Activated naive CD4-positive, alpha-beta T cell treated with anti-CD3 and anti-CD28 coated beads, Interleukin-2, amount 10 ng/mL, durations not matched to agents 7 days and 5 days (primary cell): ENCODE data around the gene WNT3.
"Not testable (repeated sequence)": the region's sequence is repeated elsewhere in the genome, so short reads cannot be mapped to it uniquely, and the experiment has no call there.

Experiments
- CTCF ChIA-PET: fragments of 350-600 bp; sonication (Branson Sonifier 250); formaldehyde crosslinking; loops from one replicate; lab custom pipeline; 2021; ENCODE audit warnings: antibody characterized with exemption; lab: Charles Lee
- DNase-seq: peaks from one replicate; pipeline ENCODE4 v3.0.0-alpha.2; 2020
- H3K27ac Mint-ChIP-seq: one replicate; pipeline ENCODE4 v1.8.0; 2021; ENCODE audit warnings: mild to moderate bottlenecking, moderate library complexity, mixed read lengths
- H3K27me3 Mint-ChIP-seq: one replicate; pipeline ENCODE4 v1.8.0; 2021; ENCODE audit warnings: mild to moderate bottlenecking, mixed read lengths
- H3K36me3 Mint-ChIP-seq: one replicate; pipeline ENCODE4 v1.8.0; 2021; ENCODE audit warnings: mixed read lengths
- H3K4me1 Mint-ChIP-seq: one replicate; pipeline ENCODE4 v1.8.0; 2021; ENCODE audit warnings: mixed read lengths
- H3K4me3 Mint-ChIP-seq: one replicate; pipeline ENCODE4 v1.8.0; 2021; ENCODE audit warnings: mild to moderate bottlenecking, moderate library complexity, mixed read lengths
- H3K9me3 Mint-ChIP-seq: one replicate; pipeline ENCODE4 v1.8.0; 2021; ENCODE audit warnings: mixed read lengths

Gene WNT3

GRCh38 chr17:46765453-46765852, 53.0 kb downstream of the WNT3 start:
- Mint-ChIP-seq H3K4me1 (peaks cover 3% of the 10 kb centered on the region), H3K9me3 (no peaks in the 10 kb centered on the region), H3K27ac (no peak overlapping the region), H3K4me3 (no peak overlapping the region), H3K27me3 (peaks cover 45% of the 10 kb centered on the region), H3K36me3 (no peaks in the 10 kb centered on the region)
- CTCF ChIA-PET: no interaction called here
- DNase-seq: no peak

DNA sequence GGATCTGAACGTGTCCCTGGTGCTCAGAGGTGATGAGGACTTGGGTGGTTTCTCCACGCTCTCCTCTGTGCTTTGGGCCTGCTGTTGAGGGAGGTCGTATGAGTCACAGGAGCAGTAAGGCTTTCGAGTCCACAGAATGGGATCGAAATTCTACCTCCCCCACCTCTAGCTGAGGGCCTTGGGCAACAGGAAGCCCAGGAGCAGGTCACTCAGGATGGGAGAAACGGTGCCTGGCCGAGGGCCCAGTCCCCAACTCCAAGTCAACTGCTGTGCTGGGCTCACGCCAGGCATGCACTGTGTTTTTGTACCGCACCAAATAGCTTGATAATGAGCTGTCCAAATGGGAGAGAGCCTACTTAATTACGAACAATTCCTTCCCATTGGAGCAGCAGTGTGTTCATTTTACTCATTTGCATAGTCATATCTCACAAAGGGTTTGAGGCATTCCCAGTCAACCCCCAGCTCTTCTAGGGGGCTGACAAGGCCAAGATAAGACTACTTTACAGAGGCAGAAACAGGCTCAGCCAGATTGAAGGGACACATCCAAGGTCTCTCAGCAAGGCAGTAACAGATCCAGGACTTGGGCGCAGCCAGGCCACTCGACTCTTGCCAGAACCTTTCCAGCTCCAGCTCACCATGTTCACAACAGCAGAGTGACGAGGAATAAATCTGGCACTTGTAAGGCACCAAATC, 53.6 kb downstream of the WNT3 start:
- no peak for DNase-seq
- no peak overlapping the region for H3K27ac Mint-ChIP-seq
- no peaks in the 10 kb centered on the region for H3K9me3 Mint-ChIP-seq
- peaks cover 39% of the 10 kb centered on the region for H3K27me3 Mint-ChIP-seq
- no peak overlapping the region for H3K4me3 Mint-ChIP-seq
- CTCF ChIA-PET: no interaction called here
- peaks cover 2% of the 10 kb centered on the region for H3K4me1 Mint-ChIP-seq
- H3K36me3 Mint-ChIP-seq: no peaks in the 10 kb centered on the region

GRCh38 chr17:46764000-46764708, 54.3 kb downstream of the WNT3 start:
- CTCF ChIA-PET: no interaction called here
- no peaks in the 10 kb centered on the region for H3K9me3 Mint-ChIP-seq
- H3K27ac Mint-ChIP-seq: peak overlapping the region; percentile 45
- H3K36me3 Mint-ChIP-seq: no peaks in the 10 kb centered on the region
- H3K4me3 Mint-ChIP-seq: no peak overlapping the region
- DNase-seq: no peak
- H3K27me3 Mint-ChIP-seq: peaks cover 32% of the 10 kb centered on the region
- no peaks in the 10 kb centered on the region for H3K4me1 Mint-ChIP-seq

- Mint-ChIP-seq H3K4me1 (no peaks in the 10 kb centered on the region), H3K9me3 (no peaks in the 10 kb centered on the region), H3K27me3 (peaks cover 25% of the 10 kb centered on the region), H3K4me3 (no peak overlapping the region), H3K36me3 (no peaks in the 10 kb centered on the region), H3K27ac (no peak overlapping the region)
- CTCF ChIA-PET: no interaction called here
- DNase-seq: no peak
These were observed 55.1 kb downstream of the WNT3 start for GRCh38 chr17:46763416-46763815.

GRCh38 chr17:46759141-46759540, 59.4 kb downstream of the WNT3 start:
- Mint-ChIP-seq H3K36me3 (peaks cover 27% of the 10 kb centered on the region), H3K27me3 (no peaks in the 10 kb centered on the region), H3K4me1 (no peaks in the 10 kb centered on the region), H3K27ac (no peak overlapping the region), H3K9me3 (no peaks in the 10 kb centered on the region), H3K4me3 (no peak overlapping the region)
- DNase-seq: no peak
- CTCF ChIA-PET: no interaction called here

- no peaks in the 10 kb centered on the region for H3K4me1 Mint-ChIP-seq
- peaks cover 30% of the 10 kb centered on the region for H3K36me3 Mint-ChIP-seq
- no peaks in the 10 kb centered on the region for H3K27me3 Mint-ChIP-seq
- no peak overlapping the region for H3K4me3 Mint-ChIP-seq
- H3K27ac Mint-ChIP-seq: no peak overlapping the region
- no peaks in the 10 kb centered on the region for H3K9me3 Mint-ChIP-seq
- CTCF ChIA-PET: no interaction called here
- DNase-seq: no peak
These were observed 59.9 kb downstream of the WNT3 start for GRCh38 chr17:46758614-46759013.

GRCh38 chr17:46757588-46757987, 60.9 kb downstream of the WNT3 start:
- H3K27me3 Mint-ChIP-seq, H3K9me3 Mint-ChIP-seq: not testable (repeated sequence)
- H3K36me3 Mint-ChIP-seq: peaks cover 32% of the 10 kb centered on the region

DNA sequence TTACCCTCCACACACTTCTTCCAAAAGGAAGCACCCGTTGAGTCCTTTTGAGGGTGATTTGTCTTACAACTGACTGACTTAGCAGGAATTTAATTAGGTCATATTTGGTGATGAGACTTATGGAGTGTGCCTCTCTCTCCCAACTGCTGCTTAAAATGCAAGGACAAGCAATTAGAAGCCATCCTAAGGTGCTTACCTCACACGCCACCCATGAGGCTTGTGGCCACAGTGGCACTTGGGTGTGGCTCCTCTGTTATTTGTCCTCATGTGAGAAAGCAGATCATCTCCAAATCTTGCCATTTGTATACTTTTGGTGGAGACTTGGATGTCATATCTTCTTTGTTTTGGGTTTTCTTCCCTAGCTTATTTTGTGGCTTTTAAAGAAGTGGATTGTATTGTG, 61.6 kb downstream of the WNT3 start:
- Mint-ChIP-seq H3K9me3 (no peaks in the 10 kb centered on the region), H3K4me3 (no peak overlapping the region), H3K27ac (no peak overlapping the region), H3K27me3 (no peaks in the 10 kb centered on the region), H3K4me1 (no peaks in the 10 kb centered on the region), H3K36me3 (peaks cover 32% of the 10 kb centered on the region)
- DNase-seq: no peak
- CTCF ChIA-PET: no interaction called here

More at GRCh38 chr17:46757588-46757987, 60.9 kb downstream of the WNT3 start:
- H3K4me1 Mint-ChIP-seq, H3K27ac Mint-ChIP-seq, DNase-seq, H3K4me3 Mint-ChIP-seq, CTCF ChIA-PET: not testable (repeated sequence)

DNA sequence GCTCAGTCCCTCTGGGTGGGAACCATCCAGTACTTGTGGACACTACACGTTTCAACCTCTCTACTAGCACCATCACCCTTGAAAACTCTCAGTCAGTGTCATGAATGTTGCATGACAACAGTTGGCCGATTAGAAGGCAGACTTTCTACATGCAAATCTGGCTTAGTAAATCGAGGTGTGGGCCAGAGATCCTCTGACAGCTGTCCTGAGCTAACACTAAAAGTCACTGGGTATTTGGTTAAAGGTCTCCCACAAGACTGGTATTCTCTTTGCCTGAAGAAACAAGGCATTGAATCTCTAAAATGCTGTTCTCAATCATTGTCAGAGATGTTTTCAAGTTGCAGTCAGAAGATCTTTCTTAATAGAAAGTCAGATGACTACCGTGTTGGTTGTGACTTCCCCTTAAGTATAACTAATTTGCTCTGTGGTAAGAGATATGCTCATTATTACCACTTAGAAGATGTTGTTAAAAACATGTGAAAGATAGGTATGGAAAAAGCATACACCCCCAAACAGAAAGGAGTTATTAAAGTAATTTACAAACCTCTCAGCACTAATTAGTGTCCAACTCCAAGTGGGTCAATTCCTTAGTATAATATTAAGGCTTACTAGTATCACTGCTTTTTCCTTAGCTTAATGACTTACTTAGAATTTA, 62.3 kb downstream of the WNT3 start:
- CTCF ChIA-PET: no interaction called here
- peaks cover 34% of the 10 kb centered on the region for H3K36me3 Mint-ChIP-seq
- H3K9me3 Mint-ChIP-seq: no peaks in the 10 kb centered on the region
- no peak overlapping the region for H3K27ac Mint-ChIP-seq
- H3K4me1 Mint-ChIP-seq: no peaks in the 10 kb centered on the region
- no peak overlapping the region for H3K4me3 Mint-ChIP-seq
- H3K27me3 Mint-ChIP-seq: no peaks in the 10 kb centered on the region
- no peak for DNase-seq

- Mint-ChIP-seq H3K36me3 (peaks cover 45% of the 10 kb centered on the region), H3K9me3 (no peaks in the 10 kb centered on the region), H3K4me3 (no peak overlapping the region), H3K4me1 (no peaks in the 10 kb centered on the region), H3K27me3 (no peaks in the 10 kb centered on the region), H3K27ac (no peak overlapping the region)
- CTCF ChIA-PET: no interaction called here
- no peak for DNase-seq
These were observed 64.7 kb downstream of the WNT3 start for GRCh38 chr17:46753776-46754175.

DNA sequence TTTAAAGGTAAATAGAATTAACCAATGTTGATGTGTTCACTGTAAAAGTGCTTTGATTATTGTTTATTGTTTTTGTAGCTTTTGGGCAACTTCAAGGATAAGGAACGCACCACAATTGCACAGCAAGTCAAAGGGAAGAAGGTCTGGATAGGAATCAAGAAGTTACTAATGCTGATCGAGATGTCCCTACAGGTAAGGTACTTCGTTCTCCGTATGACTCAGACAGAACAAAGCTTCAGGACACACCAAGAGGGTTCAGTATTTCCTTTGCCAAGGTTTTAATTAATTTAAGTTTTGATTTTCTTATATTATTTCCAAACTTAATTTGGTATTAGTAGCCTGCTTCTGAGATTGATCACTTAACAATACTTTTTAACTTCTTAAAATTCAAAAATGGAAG, 67.1 kb downstream of the WNT3 start:
- no peak overlapping the region for H3K27ac Mint-ChIP-seq
- CTCF ChIA-PET: interaction anchor here (1.3 kb wide), 1 partner anchor 84 kb away, joined by 3 read pairs; no protein-coding TSS in a partner anchor
- H3K4me3 Mint-ChIP-seq: no peak overlapping the region
- no peak for DNase-seq
- no peaks in the 10 kb centered on the region for H3K9me3 Mint-ChIP-seq
- H3K36me3 Mint-ChIP-seq: peaks cover 34% of the 10 kb centered on the region
- no peaks in the 10 kb centered on the region for H3K27me3 Mint-ChIP-seq
- no peaks in the 10 kb centered on the region for H3K4me1 Mint-ChIP-seq

DNA sequence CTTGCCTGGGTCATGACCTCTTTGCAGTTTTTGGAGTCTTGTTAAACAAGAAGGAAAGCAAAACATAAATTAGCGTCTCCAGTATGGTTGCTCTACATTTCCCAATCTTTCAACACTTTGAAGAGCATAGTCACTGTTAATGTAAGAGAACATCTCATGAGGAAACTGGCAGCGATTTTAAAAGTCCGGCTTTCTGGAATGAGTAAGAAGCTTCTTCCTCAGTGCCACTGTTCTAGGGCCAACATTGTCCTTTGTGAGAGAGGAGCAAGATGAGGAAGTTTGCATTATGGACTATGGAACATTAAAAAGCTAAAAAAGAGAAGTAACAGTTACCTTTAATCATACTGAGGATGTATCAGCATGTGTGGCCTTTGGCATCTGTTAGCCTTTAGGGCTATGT, 73.1 kb downstream of the WNT3 start:
- CTCF ChIA-PET: no interaction called here
- Mint-ChIP-seq H3K27me3 (no peaks in the 10 kb centered on the region), H3K36me3 (peaks cover 15% of the 10 kb centered on the region), H3K4me1 (no peaks in the 10 kb centered on the region), H3K4me3 (no peak overlapping the region), H3K9me3 (no peaks in the 10 kb centered on the region), H3K27ac (no peak overlapping the region)
- no peak for DNase-seq

DNA sequence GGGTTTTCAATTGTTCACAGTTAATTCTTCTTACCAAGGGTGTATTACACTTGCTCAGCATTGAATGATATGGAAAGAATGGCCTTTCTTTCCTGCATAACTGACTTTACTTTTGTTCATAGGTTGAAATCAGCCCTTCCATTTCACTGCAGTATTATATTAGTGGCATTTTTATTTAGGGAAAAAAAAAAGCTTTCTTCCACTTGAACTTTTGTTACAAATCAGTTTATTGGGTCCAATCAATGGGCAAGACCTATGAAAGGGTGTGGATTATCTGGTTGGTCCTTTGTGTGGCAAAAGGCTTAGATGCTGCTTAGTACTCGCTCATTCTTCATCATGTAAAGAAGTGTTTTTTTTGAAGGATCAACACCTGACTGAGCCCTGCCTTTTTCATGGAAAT, 74.1 kb downstream of the WNT3 start:
- no peak for DNase-seq
- peaks cover 13% of the 10 kb centered on the region for H3K36me3 Mint-ChIP-seq
- H3K4me1 Mint-ChIP-seq: no peaks in the 10 kb centered on the region
- H3K9me3 Mint-ChIP-seq: no peaks in the 10 kb centered on the region
- no peak overlapping the region for H3K27ac Mint-ChIP-seq
- CTCF ChIA-PET: no interaction called here
- no peaks in the 10 kb centered on the region for H3K27me3 Mint-ChIP-seq
- H3K4me3 Mint-ChIP-seq: no peak overlapping the region

DNA sequence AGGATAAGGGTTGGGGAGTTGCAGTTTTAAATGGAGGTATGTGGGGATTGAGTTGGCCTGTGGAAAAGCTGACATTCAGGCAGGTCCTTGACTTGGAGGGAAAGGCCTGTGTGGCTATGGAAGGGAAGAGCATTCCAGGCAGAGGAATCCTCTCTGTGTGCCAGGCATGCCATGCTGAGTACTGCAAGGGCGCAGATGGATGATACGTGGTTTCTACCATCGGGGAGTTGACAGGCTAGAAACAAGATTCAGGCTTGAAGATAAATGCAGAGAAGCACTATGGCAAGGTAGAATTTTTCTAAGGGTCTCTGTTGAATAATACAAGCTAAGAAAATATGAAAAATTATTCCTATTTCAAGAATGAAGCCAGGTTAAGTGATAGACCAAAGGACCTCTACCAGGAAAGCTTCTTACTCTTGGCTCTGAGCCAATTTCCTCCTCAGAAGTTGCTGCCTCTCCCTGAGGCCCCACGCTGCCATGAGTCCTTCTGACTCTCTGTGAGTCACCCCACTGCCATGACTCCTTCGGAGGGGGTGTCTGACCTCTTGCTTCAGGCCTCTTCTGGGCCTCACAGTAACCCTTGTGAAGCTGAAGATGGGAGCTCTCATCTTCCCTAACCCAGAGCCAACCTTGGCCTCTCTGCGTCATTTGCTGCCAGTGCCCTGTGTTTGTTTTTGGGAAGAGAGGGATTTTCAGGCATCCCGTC, 75.8 kb downstream of the WNT3 start:
- H3K27me3 Mint-ChIP-seq: no peaks in the 10 kb centered on the region
- H3K36me3 Mint-ChIP-seq: peaks cover 11% of the 10 kb centered on the region
- no peak overlapping the region for H3K27ac Mint-ChIP-seq
- CTCF ChIA-PET: interaction anchor here (0.7 kb wide), 1 partner anchor 93 kb away, joined by 3 read pairs; no protein-coding TSS in a partner anchor
- no peak for DNase-seq
- no peak overlapping the region for H3K4me3 Mint-ChIP-seq
- no peaks in the 10 kb centered on the region for H3K4me1 Mint-ChIP-seq
- H3K9me3 Mint-ChIP-seq: no peaks in the 10 kb centered on the region
